Kidney (tissue), 14 donors: Measurements from ENCODE around the gene MCRIP2. TPM values are rescaled to one million over a fixed set of nuclear protein-coding genes. Genes with fewer than 3 reads are reported as not detected.
"Not testable (repeated sequence)": the region's sequence is repeated elsewhere in the genome, so short reads cannot be mapped to it uniquely, and the experiment has no call there.

Experiments used
- DNase-seq, 5 donors: peaks; one replicate each; pipeline ENCODE4 v3.0.0-alpha.2; 2013 to 2020
- FAIRE-seq: peaks from 2 replicates; lab custom pipeline; 2012; peaks lifted over from hg19 to GRCh38; lab: Jason Lieb, UNC
- H3K27ac ChIP-seq, 2 donors: one replicate each; pipeline ENCODE4 v1.7.0; 2013; ENCODE audit warnings: low read depth in 2 of 2, low read length in 2 of 2, inconsistent platforms in 1 of 2
- H3K27me3 ChIP-seq: one replicate; pipeline ENCODE4 v1.7.1; 2013; ENCODE audit warnings: low read length, inconsistent platforms; ENCODE audit not compliant: control insufficient read depth, insufficient read depth
- H3K36me3 ChIP-seq, 3 donors: one replicate each; pipeline versions ENCODE4 v1.7.0 to v1.7.1; 2013; ENCODE audit warnings: low read length in 3 of 3, control low read depth in 1 of 3, inconsistent platforms in 1 of 3; ENCODE audit not compliant: insufficient read depth in 3 of 3, control insufficient read depth in 2 of 3
- H3K4me1 ChIP-seq, 3 donors: one replicate each; pipeline versions ENCODE4 v1.7.0 to v1.7.1; 2013; ENCODE audit warnings: low read length in 3 of 3, inconsistent platforms in 1 of 3, low read depth in 1 of 3; ENCODE audit not compliant: control insufficient read depth in 2 of 3, insufficient read depth in 2 of 3
- H3K4me3 ChIP-seq, 3 donors: one replicate each; pipeline versions ENCODE4 v1.7.0 to v1.8.1; 2013; ENCODE audit warnings: low read length in 3 of 3, control low read depth in 1 of 3, inconsistent platforms in 1 of 3
- H3K9ac ChIP-seq, 3 donors: one replicate each; pipeline versions ENCODE4 v1.7.0 to v1.7.1; 2013; ENCODE audit warnings: low read length in 3 of 3, control low read depth in 1 of 3, inconsistent platforms in 1 of 3
- H3K9me3 ChIP-seq, 3 donors: one replicate each; pipeline versions ENCODE4 v1.7.0 to v1.7.1; 2013; ENCODE audit warnings: low read length in 3 of 3, control low read depth in 1 of 3, inconsistent platforms in 1 of 3; ENCODE audit not compliant: control insufficient read depth in 2 of 3, insufficient read depth in 1 of 3
- CTCF ChIP-seq: IDR thresholded peaks from 3 replicates; pipeline ENCODE4 v1.5.1; 2012; ENCODE audit warnings: mild to moderate bottlenecking, moderate library complexity, borderline replicate concordance; ENCODE audit not compliant: insufficient read depth; ENCODE audit errors: extremely low read depth
- intact Hi-C: fragments of 100-400 bp; cut with DNase I; formaldehyde crosslinking; loops from one replicate; pipeline ENCODE4 v1.11.1; 2022
- polyA plus RNA-seq: library from polyadenylated mRNA; stranded (reverse); fragments of 350-450 nt; fragmentation: Illumina TruSeq; extraction: RNeasy Lipid Tissue Mini Kit (QIAGEN cat#74804); gene quantifications from one replicate; pipeline ENCODE4 v1.2.3, GENCODE V29; 2014; ENCODE audit warnings: low read depth, low replicate concordance; ENCODE audit not compliant: insufficient read depth
- total RNA-seq: library from RNA; stranded (reverse); fragmentation: NEBNext Ultra II Directional; extraction: Animal tissue kit (Norgen Biotek cat#: 25700); gene quantifications from one replicate; pipeline ENCODE4 v1.2.1, GENCODE V29; 2021
- donor health status: control.
- donor health status: control.
- donor health status: control.
- donor health status: control.
- donor health status: control.
- donor health status: DM: yes; HTN: yes; CAD: no.
- donor health status: Normal renal cell carcinoma (clear cell type).

The MCRIP2 gene
- total and polyA plus RNA-seq, 2 donors from 2014 or later = 36.9 to 265 TPM

DNA sequence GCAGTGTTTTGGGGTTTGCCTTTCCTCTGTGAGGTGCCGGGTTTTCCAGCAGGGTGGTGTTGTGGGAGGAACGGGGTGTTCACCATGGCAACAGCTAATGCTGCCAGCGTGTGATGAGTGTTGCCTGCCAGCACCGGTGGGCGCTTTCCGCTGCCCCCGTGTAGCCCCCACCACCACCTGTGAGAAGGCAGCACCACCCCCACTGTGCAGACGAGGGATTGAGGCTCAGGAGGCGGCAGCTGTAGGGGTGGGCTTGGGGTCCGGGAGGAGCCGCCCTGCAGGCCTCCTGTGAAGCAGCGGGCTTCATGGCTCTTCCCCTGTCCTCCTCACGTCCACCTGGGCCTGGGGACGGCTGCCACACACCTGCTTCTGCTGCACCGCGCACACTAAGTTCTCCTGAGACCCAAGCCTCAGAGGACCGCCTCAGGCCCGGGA lies 46.5 kb upstream of the MCRIP2 start:
- no peak overlapping the region for H3K27ac ChIP-seq
- peaks cover 6 to 47% (median 30%) of the 10 kb centered on the region in 3 donors for H3K4me1 ChIP-seq
- no peaks in the 10 kb centered on the region for H3K9me3 ChIP-seq
- H3K27me3 ChIP-seq = no peaks in the 10 kb centered on the region
- TF ChIP-seq CTCF = no peak
- intact Hi-C loops = no loop called here
- H3K9ac ChIP-seq = no peak overlapping the region
- peak in 1 of 5 donors; percentile 38 for DNase-seq
- H3K4me3 ChIP-seq = no peak overlapping the region
- FAIRE-seq = no peak
- peaks cover 0 to 5% (median 2%) of the 10 kb centered on the region in 3 donors for H3K36me3 ChIP-seq

- intact Hi-C loops = no loop called here
- no peak overlapping the region for H3K4me3 ChIP-seq
- H3K36me3 ChIP-seq = peaks cover 0 to 5% (median 2%) of the 10 kb centered on the region in 3 donors
- FAIRE-seq (no peak), DNase-seq (peak in 1 of 5 donors; percentile 25)
- H3K27ac ChIP-seq = peak overlapping the region in 1 of 2 donors; percentile 12
- H3K9me3 ChIP-seq = no peaks in the 10 kb centered on the region
- no peak for TF ChIP-seq CTCF
- H3K27me3 ChIP-seq = no peaks in the 10 kb centered on the region
- no peak overlapping the region for H3K9ac ChIP-seq
- H3K4me1 ChIP-seq = peaks cover under 1 to 40% (median 26%) of the 10 kb centered on the region in 3 donors
Observed at GRCh38 chr16:595942-596735, 45.5 kb upstream of the MCRIP2 start.

DNA sequence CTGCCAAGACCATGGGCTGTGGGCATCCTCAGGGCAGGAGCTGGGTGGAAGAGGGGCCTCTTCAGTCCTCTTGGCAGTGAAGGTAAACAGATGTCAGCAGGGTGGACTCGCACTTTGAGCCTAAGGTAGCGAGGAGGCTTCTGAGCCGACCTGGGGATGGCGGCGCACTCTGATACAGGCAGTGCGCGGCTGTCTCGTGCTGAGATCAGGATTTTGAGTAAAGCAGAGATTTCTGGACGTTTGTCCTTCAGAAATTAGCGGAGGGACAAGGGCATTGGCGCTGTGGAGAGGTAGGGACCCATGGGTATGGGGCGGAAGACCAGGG lies 44.9 kb upstream of the MCRIP2 start:
- H3K27ac ChIP-seq = no peak overlapping the region
- H3K4me3 ChIP-seq = no peak overlapping the region
- no peaks in the 10 kb centered on the region for H3K9me3 ChIP-seq
- H3K27me3 ChIP-seq = no peaks in the 10 kb centered on the region
- peaks cover 0 to 5% (median 2%) of the 10 kb centered on the region in 3 donors for H3K36me3 ChIP-seq
- H3K4me1 ChIP-seq = peaks cover 0 to 36% (median 24%) of the 10 kb centered on the region in 3 donors
- H3K9ac ChIP-seq = no peak overlapping the region
- FAIRE-seq = no peak
- DNase-seq = no peak
- TF ChIP-seq CTCF = no peak
- intact Hi-C loops = no loop called here

GRCh38 chr16:597655-598054 lies 44.0 kb upstream of the MCRIP2 start:
- H3K27ac ChIP-seq, intact Hi-C loops, H3K9me3 ChIP-seq, H3K4me3 ChIP-seq, H3K27me3 ChIP-seq, FAIRE-seq, DNase-seq, H3K36me3 ChIP-seq, H3K9ac ChIP-seq: not testable (repeated sequence)
- H3K4me1 ChIP-seq = peaks cover 0 to 27% (median 14%) of the 10 kb centered on the region in 3 donors
